Retina (tissue), 1 donor: ENCODE data around the gene NPAS2.

Source experiments
- DNase-seq: peaks from one replicate; pipeline ENCODE4 v3.0.0-alpha.2; 2016

Gene NPAS2

DNA sequence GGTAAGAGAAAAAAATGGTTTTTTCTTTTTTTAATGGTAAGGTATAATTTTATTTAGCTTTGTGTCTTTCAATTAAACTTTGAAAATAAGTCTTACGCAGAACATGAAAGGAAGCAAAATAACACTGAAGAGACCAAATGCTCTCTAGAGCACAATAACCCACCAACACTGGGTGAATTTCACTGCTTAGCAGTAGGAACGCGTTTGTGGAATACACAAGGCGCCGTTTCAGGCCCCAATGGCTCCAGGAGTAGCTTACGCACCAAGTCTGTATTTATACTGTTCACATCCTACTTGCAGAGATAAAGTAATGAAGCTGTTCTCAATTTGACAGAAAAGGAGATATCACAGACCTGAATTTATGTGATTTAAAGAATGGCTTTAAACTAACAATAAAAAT, 205.6 kb downstream of the NPAS2 start:
- no peak for DNase-seq

DNA sequence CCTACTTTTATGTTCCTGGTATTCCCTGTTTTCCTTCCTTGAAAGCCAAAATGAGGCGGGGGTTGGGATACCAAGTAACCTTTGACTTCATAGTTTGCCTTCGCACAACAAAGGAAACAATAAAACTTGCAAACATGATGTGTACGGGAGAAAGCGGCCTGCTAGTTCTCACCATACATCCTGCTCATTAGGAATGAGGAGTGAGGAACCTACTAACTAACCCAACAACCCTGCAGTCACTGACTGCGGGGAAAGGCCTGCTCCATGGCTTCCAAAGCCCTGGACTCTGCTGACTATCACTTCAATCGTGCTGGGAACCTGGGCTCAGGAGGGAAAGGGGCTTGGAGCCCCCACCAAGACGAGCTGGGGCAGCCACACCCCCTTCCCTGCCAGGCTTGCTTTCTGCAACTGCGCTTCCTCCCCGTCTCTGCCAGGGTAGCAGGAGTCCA, 206.3 kb downstream of the NPAS2 start:
- DNase-seq = no peak

- no peak for DNase-seq
Observed at GRCh38 chr2:101026923-101027469, 207.1 kb downstream of the NPAS2 start.

- no peak for DNase-seq
Observed at GRCh38 chr2:101027852-101028251, 207.9 kb downstream of the NPAS2 start.

- DNase-seq = no peak
Observed at GRCh38 chr2:101030866-101031554, 211.1 kb downstream of the NPAS2 start.

DNA sequence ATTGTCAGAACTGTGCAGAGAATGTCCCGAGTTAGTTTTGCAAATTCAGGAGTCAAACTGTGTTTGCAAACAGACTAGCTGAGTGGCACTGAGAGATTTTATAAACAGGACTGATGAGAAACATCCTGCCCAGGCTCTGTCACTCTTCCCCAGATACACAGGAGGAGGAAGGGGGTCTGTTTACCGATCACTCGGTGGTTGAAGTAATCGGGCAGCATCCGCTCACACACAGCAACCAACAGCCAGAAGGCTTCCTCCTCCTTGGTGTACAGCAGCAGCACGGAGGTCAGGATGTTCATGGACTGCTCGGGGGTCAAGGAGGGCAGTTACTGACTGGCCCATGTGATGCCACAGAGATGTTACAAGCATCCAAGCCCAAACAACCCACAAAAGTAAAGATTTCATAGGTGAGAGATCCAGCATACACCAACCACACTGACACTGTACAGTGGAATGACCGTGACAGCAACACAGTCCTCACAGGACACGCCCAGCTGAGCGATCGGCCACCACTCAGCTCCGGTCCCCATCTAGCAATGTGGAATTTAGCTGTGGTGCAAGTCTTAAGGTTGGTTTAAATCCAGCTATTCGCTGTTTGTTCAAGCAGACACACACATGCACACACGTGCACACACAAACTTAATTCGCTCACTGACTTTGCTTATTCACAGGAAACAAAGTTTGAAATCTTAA, 212.3 kb downstream of the NPAS2 start:
- DNase-seq = no peak

GRCh38 chr2:101036562-101036961, 216.6 kb downstream of the NPAS2 start:
- DNase-seq = no peak

- no peak for DNase-seq
Observed at GRCh38 chr2:101037161-101037755, 217.3 kb downstream of the NPAS2 start.

DNA sequence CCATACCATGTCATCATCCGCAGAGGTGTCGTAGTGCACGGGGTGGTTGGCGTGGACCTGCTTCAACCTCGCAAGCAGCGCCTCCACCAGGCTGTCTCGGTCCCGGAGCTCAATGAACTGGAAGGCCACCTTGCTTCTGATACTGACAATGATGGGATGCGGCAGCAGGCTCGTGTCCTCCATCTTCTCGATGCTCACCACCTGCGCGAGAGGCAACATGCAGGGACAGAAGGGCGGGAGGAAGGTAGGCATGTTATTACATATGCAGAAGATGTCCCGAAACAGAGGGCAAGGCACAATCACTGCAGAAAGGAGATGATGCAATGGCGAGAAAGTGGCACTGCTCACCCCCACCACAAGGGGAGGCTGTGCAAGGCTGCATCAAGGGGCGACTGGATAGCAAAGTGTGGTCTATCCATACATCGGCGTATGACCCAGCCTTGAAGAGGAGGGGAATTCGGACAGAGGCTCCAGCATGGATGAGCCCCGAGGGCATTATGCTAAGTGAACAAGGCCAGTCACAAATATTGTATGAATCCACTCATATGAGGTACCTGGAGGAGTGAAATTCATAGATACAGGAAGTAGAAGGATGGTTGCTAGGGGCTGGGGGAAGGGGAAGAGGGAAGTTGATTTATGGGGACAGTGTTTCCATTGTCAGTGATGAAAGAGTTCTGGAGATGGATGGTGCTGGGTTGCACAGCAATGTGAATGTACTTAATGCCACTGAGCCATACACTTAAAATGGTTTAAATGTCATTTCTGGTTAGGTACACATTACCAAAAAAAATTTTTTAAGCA, 218.7 kb downstream of the NPAS2 start:
- no peak for DNase-seq

DNA sequence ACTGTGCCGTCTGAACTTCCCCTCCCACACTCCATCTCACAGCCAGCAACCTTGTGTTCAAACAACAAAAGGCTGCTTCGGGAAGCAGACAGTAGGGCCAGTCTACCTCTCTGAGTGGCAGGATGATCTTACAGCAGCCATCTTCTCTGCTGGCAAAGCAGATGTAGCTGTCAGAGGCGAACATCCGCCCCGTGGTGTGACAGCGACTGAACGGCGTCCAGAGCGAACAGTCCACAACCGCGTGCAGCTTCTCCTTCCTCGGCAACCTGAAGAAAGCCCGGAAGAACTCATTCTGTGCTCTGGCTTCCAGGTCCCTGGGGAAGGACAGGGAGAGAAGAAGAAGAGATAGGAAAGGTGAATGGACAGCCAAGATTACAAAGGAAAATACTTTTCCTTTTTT, 220.1 kb downstream of the NPAS2 start:
- no peak for DNase-seq

GRCh38 chr2:101040761-101041160, 220.8 kb downstream of the NPAS2 start:
- no peak for DNase-seq

DNA sequence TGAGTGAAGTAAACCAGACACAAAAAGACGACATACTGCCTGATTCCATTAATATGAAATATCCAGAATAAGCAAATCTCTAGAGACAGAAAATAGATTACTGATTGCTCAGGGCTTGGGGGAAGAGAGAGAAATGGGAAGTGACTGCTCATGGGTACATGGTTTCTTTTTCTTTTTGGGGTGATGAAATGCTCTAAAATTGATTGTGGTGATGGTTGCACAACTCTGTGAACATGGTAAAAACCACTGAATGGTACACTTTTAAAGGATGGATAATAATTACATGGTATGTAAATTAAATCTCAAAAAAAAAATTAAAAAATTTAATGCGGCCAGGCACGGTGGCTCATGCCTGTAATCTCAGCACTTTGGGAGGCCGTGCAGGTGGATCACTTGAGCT, 221.5 kb downstream of the NPAS2 start:
- no peak for DNase-seq

GRCh38 chr2:101045330-101045729, 225.4 kb downstream of the NPAS2 start:
- DNase-seq = no peak
